BLaER1 treated with 17β-estradiol and CSF1 and Interleukin-3, amounts not matched to agents 10 nM and 100 nM (cell line): Measurements from ENCODE around the gene BCL11A.

ENCODE experiments used
- H3K27ac ChIP-seq, 11 experiments: shearing (Covaris generic); formaldehyde crosslinking; 2 replicates each; pipeline ENCODE4 v1.8.1; 2022
- H3K27me3 ChIP-seq, 11 experiments: shearing (Covaris generic); formaldehyde crosslinking; 2 replicates each; pipeline ENCODE4 v1.8.1; 2022
- H3K36me3 ChIP-seq, 11 experiments: shearing (Covaris generic); formaldehyde crosslinking; 2 replicates each; pipeline ENCODE4 v1.8.1; 2022
- H3K4me1 ChIP-seq, 10 experiments: shearing (Covaris generic); formaldehyde crosslinking; 2 replicates each; pipeline ENCODE4 v1.8.1; 2022
- H3K4me2 ChIP-seq, 11 experiments: shearing (Covaris generic); formaldehyde crosslinking; 2 replicates each; pipeline ENCODE4 v1.8.1; 2022
- H3K4me3 ChIP-seq, 10 experiments: shearing (Covaris generic); formaldehyde crosslinking; 2 replicates each; pipeline ENCODE4 v1.8.1; 2022
- H3K9ac ChIP-seq, 11 experiments: shearing (Covaris generic); formaldehyde crosslinking; 2 replicates each; pipeline ENCODE4 v1.8.1; 2022
- H3K9me3 ChIP-seq, 11 experiments: shearing (Covaris generic); formaldehyde crosslinking; replicated peaks in 1 of 11; 2 replicates each; pipeline ENCODE4 v1.8.1; 2022
- H4K20me1 ChIP-seq, 11 experiments: shearing (Covaris generic); formaldehyde crosslinking; 2 replicates each; pipeline ENCODE4 v1.8.1; 2022
- Cebpa-rat ChIP-seq, 11 experiments: shearing (Covaris generic); IDR thresholded peaks; 2 replicates each; pipeline ENCODE4 v1.8.1; 2022

BCL11A gene

GRCh38 chr2:60534892-60535684 is 18.4 kb downstream of the BCL11A start:
- Histone ChIP-seq H4K20me1 (peaks cover 0 to 90% (median 14%) of the 10 kb centered on the region in 11 experiments; a peak in 11 of 22 replicates), H3K36me3 (peaks cover 0 to 75% (median 42%) of the 10 kb centered on the region in 11 experiments; a peak in 17 of 22 replicates), H3K4me2 (peak overlapping the region; percentile 43 to 71 (median 53)), H3K27me3 (no peaks in the 10 kb centered on the region), H3K27ac (peak overlapping the region in 6 of 11 experiments; percentile 15 to 42 (median 29); a peak in 5 of 22 replicates), H3K9me3 (no peaks in the 10 kb centered on the region), H3K4me1 (peaks cover 50 to 100% (median 92%) of the 10 kb centered on the region in 10 experiments), H3K9ac (peak overlapping the region in 3 of 11 experiments; percentile 0 to 29 (median 14); a peak in 1 of 22 replicates), H3K4me3 (no peak overlapping the region)
- TF ChIP-seq Cebpa-rat (IDR thresholded peaks at IDR 0.05) = no peak

GRCh38 chr2:60534052-60534685 is 19.3 kb downstream of the BCL11A start:
- Histone ChIP-seq H3K27ac (peak overlapping the region in 8 of 11 experiments; percentile 15 to 42 (median 28); a peak in 15 of 22 replicates), H3K9ac (peak overlapping the region in 3 of 11 experiments; percentile 4 to 44 (median 15); a peak in 2 of 22 replicates), H3K4me1 (peaks cover 54 to 100% (median 92%) of the 10 kb centered on the region in 10 experiments), H3K4me2 (peak overlapping the region; percentile 43 to 71 (median 53); a peak in 21 of 22 replicates), H3K9me3 (no peaks in the 10 kb centered on the region), H3K36me3 (peaks cover 0 to 75% (median 42%) of the 10 kb centered on the region in 11 experiments; a peak in 17 of 22 replicates), H3K4me3 (no peak overlapping the region), H3K27me3 (no peaks in the 10 kb centered on the region), H4K20me1 (peaks cover 0 to 90% (median 18%) of the 10 kb centered on the region in 11 experiments; a peak in 12 of 22 replicates)
- no peak for TF ChIP-seq Cebpa-rat (IDR thresholded peaks at IDR 0.05)

- H3K36me3 ChIP-seq = peaks cover 0 to 75% (median 43%) of the 10 kb centered on the region in 11 experiments; a peak in 17 of 22 replicates
- H3K4me1 ChIP-seq = peaks cover 62 to 100% (median 95%) of the 10 kb centered on the region in 10 experiments
- no peak for TF ChIP-seq Cebpa-rat (IDR thresholded peaks at IDR 0.05)
- H3K4me2 ChIP-seq = peak overlapping the region; percentile 43 to 71 (median 53); a peak in 21 of 22 replicates
- H3K27ac ChIP-seq = peak overlapping the region in 8 of 11 experiments; percentile 12 to 42 (median 28); a peak in 12 of 22 replicates
- H3K9me3 ChIP-seq = no peaks in the 10 kb centered on the region
- no peak overlapping the region for H3K4me3 ChIP-seq
- H3K9ac ChIP-seq = peak overlapping the region in 2 of 11 experiments; percentile 4 to 15; a peak in 1 of 22 replicates
- no peaks in the 10 kb centered on the region for H3K27me3 ChIP-seq
- peaks cover 0 to 92% (median 24%) of the 10 kb centered on the region in 11 experiments; a peak in 13 of 22 replicates for H4K20me1 ChIP-seq
These were observed 20.1 kb downstream of the BCL11A start for GRCh38 chr2:60533101-60534051.

GRCh38 chr2:60532421-60532820 is 21.0 kb downstream of the BCL11A start:
- peaks cover 71 to 100% (median 96%) of the 10 kb centered on the region in 10 experiments for H3K4me1 ChIP-seq
- peaks cover 0 to 75% (median 41%) of the 10 kb centered on the region in 11 experiments; a peak in 14 of 22 replicates for H3K36me3 ChIP-seq
- H4K20me1 ChIP-seq = peaks cover 0 to 94% (median 34%) of the 10 kb centered on the region in 11 experiments; a peak in 15 of 22 replicates
- H3K27ac ChIP-seq = peak overlapping the region in 3 of 11 experiments; percentile 43 to 64 (median 55); a peak in 2 of 22 replicates
- no peak overlapping the region for H3K9ac ChIP-seq
- no peak overlapping the region for H3K4me3 ChIP-seq
- H3K9me3 ChIP-seq = no peaks in the 10 kb centered on the region
- peak overlapping the region in 8 of 11 experiments; percentile 68 to 81 (median 70); a peak in 11 of 22 replicates for H3K4me2 ChIP-seq
- no peaks in the 10 kb centered on the region for H3K27me3 ChIP-seq
- TF ChIP-seq Cebpa-rat (IDR thresholded peaks at IDR 0.05) = no peak

- H3K9ac ChIP-seq = peak overlapping the region in 1 of 11 experiments; percentile 10; a peak in 1 of 22 replicates
- H3K27ac ChIP-seq = peak overlapping the region in 8 of 11 experiments; percentile 14 to 64 (median 38); a peak in 12 of 22 replicates
- H3K36me3 ChIP-seq = peaks cover 0 to 75% (median 47%) of the 10 kb centered on the region in 11 experiments; a peak in 14 of 22 replicates
- H3K9me3 ChIP-seq = no peaks in the 10 kb centered on the region
- H4K20me1 ChIP-seq = peaks cover 0 to 96% (median 41%) of the 10 kb centered on the region in 11 experiments; a peak in 16 of 22 replicates
- peak overlapping the region; percentile 6 to 84 (median 70); a peak in 21 of 22 replicates for H3K4me2 ChIP-seq
- no peak overlapping the region for H3K4me3 ChIP-seq
- no peaks in the 10 kb centered on the region for H3K27me3 ChIP-seq
- no peak for TF ChIP-seq Cebpa-rat (IDR thresholded peaks at IDR 0.05)
- peaks cover 76 to 100% (median 100%) of the 10 kb centered on the region in 10 experiments for H3K4me1 ChIP-seq
These were observed 21.7 kb downstream of the BCL11A start for GRCh38 chr2:60531701-60532133.

- H3K36me3 ChIP-seq = peaks cover 0 to 73% (median 44%) of the 10 kb centered on the region in 11 experiments; a peak in 14 of 22 replicates
- no peaks in the 10 kb centered on the region for H3K9me3 ChIP-seq
- no peaks in the 10 kb centered on the region for H3K27me3 ChIP-seq
- peaks cover 78 to 100% (median 99%) of the 10 kb centered on the region in 10 experiments for H3K4me1 ChIP-seq
- peak overlapping the region; percentile 68 to 84 (median 71) for H3K4me2 ChIP-seq
- H3K27ac ChIP-seq = peak overlapping the region in 9 of 11 experiments; percentile 1 to 66 (median 50); a peak in 14 of 22 replicates
- no peak for TF ChIP-seq Cebpa-rat (IDR thresholded peaks at IDR 0.05)
- H4K20me1 ChIP-seq = peaks cover 0 to 96% (median 45%) of the 10 kb centered on the region in 11 experiments; a peak in 16 of 22 replicates
- peak overlapping the region in 7 of 11 experiments; percentile 6 to 36 (median 33); a peak in 8 of 22 replicates for H3K9ac ChIP-seq
- H3K4me3 ChIP-seq = peak overlapping the region in 2 of 10 experiments; percentile 7 to 8; a peak in 1 of 20 replicates
These were observed 22.7 kb downstream of the BCL11A start for GRCh38 chr2:60530660-60531281.
